ENCODE data around the gene INO80C.

DNA sequence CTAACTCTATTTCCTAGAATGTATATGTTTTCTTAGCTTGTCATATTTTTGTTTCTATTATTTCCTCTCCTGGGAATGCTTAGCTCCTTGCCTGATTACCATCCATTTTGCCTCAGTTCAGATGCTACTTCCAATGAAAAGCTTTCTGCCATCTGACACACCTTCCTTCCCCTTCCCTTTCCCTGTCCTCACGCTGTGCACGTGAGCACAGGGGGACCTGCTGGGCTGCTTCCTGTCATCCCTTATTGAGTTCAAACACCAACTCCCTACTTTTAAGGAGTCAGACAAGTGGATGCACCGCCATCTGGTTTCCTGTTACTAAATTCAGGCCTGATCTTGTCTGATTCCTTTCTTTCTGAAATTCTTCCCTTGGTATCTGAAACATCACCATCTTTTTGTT is 2.4 kb upstream of the INO80C start:
- TF ChIP-seq, protein P1, sequence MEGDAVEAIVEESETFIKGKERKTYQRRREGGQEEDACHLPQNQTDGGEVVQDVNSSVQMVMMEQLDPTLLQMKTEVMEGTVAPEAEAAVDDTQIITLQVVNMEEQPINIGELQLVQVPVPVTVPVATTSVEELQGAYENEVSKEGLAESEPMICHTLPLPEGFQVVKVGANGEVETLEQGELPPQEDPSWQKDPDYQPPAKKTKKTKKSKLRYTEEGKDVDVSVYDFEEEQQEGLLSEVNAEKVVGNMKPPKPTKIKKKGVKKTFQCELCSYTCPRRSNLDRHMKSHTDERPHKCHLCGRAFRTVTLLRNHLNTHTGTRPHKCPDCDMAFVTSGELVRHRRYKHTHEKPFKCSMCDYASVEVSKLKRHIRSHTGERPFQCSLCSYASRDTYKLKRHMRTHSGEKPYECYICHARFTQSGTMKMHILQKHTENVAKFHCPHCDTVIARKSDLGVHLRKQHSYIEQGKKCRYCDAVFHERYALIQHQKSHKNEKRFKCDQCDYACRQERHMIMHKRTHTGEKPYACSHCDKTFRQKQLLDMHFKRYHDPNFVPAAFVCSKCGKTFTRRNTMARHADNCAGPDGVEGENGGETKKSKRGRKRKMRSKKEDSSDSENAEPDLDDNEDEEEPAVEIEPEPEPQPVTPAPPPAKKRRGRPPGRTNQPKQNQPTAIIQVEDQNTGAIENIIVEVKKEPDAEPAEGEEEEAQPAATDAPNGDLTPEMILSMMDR (IDR thresholded peaks at IDR 0.05), result no peak
- no peak for TF ChIP-seq POLR2AphosphoS5 (IDR thresholded peaks at IDR 0.05)
- no peak for TF ChIP-seq POLR2A (IDR thresholded peaks at IDR 0.05)
- TF ChIP-seq EP300 (IDR thresholded peaks at IDR 0.05), result no peak

Data from sigmoid colon (tissue), 4 donors.